ENCODE measurements around the gene ZDHHC11. TPM values are rescaled to one million over a fixed set of nuclear protein-coding genes. Genes with fewer than 3 reads are reported as not detected.
"Not testable (repeated sequence)": the region's sequence is repeated elsewhere in the genome, so short reads cannot be mapped to it uniquely, and the experiment has no call there.

Gene ZDHHC11
- total RNA-seq, 2 experiments from 2014 or later: 4.6 to 6.0 TPM

- DNase-seq; intact Hi-C loops (cut with micrococcal nuclease); H3K4me1 Mint-ChIP-seq (ENCODE audit: low read depth); H3K36me3 Mint-ChIP-seq (ENCODE audit: low read depth); H3K27me3 Mint-ChIP-seq; POLR2A ChIA-PET; H3K4me3 Mint-ChIP-seq; ATAC-seq; H3K27ac Mint-ChIP-seq; CTCF ChIA-PET; H3K9me3 Mint-ChIP-seq: not testable (repeated sequence)
These were observed 14.7 kb downstream of the ZDHHC11 start for GRCh38 chr5:835933-836612.

GRCh38 chr5:834013-834412 lies 16.8 kb downstream of the ZDHHC11 start:
- H3K4me3 Mint-ChIP-seq; H3K36me3 Mint-ChIP-seq (ENCODE audit: low read depth); POLR2A ChIA-PET; intact Hi-C loops (cut with micrococcal nuclease); CTCF ChIA-PET; H3K4me1 Mint-ChIP-seq (ENCODE audit: low read depth); ATAC-seq; H3K9me3 Mint-ChIP-seq; H3K27ac Mint-ChIP-seq; H3K27me3 Mint-ChIP-seq; DNase-seq: not testable (repeated sequence)

GRCh38 chr5:828194-828593 lies 22.6 kb downstream of the ZDHHC11 start:
- H3K4me1 Mint-ChIP-seq (ENCODE audit: low read depth); ATAC-seq; DNase-seq; H3K27ac Mint-ChIP-seq; intact Hi-C loops (cut with micrococcal nuclease); CTCF ChIA-PET; H3K27me3 Mint-ChIP-seq; H3K4me3 Mint-ChIP-seq; H3K36me3 Mint-ChIP-seq (ENCODE audit: low read depth); H3K9me3 Mint-ChIP-seq; POLR2A ChIA-PET: not testable (repeated sequence)

- H3K4me3 Mint-ChIP-seq; intact Hi-C loops (cut with micrococcal nuclease); H3K4me1 Mint-ChIP-seq (ENCODE audit: low read depth); CTCF ChIA-PET; H3K27ac Mint-ChIP-seq; ATAC-seq; POLR2A ChIA-PET; H3K36me3 Mint-ChIP-seq (ENCODE audit: low read depth); H3K27me3 Mint-ChIP-seq; H3K9me3 Mint-ChIP-seq; DNase-seq: not testable (repeated sequence)
These were observed 25.2 kb downstream of the ZDHHC11 start for GRCh38 chr5:825544-825943.

GRCh38 chr5:821504-821903 lies 29.3 kb downstream of the ZDHHC11 start:
- H3K27me3 Mint-ChIP-seq: no peaks in the 10 kb centered on the region
- no peaks in the 10 kb centered on the region for H3K9me3 Mint-ChIP-seq
- ChIA-PET CTCF (no interaction called here), POLR2A (no interaction called here)
- H3K36me3 Mint-ChIP-seq (ENCODE audit: low read depth): peaks cover 2% of the 10 kb centered on the region
- no peak for ATAC-seq
- H3K4me3 Mint-ChIP-seq: no peak overlapping the region
- TF ChIP-seq, protein P1, sequence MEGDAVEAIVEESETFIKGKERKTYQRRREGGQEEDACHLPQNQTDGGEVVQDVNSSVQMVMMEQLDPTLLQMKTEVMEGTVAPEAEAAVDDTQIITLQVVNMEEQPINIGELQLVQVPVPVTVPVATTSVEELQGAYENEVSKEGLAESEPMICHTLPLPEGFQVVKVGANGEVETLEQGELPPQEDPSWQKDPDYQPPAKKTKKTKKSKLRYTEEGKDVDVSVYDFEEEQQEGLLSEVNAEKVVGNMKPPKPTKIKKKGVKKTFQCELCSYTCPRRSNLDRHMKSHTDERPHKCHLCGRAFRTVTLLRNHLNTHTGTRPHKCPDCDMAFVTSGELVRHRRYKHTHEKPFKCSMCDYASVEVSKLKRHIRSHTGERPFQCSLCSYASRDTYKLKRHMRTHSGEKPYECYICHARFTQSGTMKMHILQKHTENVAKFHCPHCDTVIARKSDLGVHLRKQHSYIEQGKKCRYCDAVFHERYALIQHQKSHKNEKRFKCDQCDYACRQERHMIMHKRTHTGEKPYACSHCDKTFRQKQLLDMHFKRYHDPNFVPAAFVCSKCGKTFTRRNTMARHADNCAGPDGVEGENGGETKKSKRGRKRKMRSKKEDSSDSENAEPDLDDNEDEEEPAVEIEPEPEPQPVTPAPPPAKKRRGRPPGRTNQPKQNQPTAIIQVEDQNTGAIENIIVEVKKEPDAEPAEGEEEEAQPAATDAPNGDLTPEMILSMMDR (IDR thresholded peaks at IDR 0.05): no peak
- H3K27ac Mint-ChIP-seq: no peak overlapping the region
- no peaks in the 10 kb centered on the region for H3K4me1 Mint-ChIP-seq (ENCODE audit: low read depth)
- intact Hi-C loops (cut with micrococcal nuclease): no loop called here
- no peak for DNase-seq

GRCh38 chr5:820245-820644 lies 30.5 kb downstream of the ZDHHC11 start:
- CTCF ChIA-PET: no interaction called here
- Mint-ChIP-seq H3K36me3 (ENCODE audit: low read depth) (peaks cover 2% of the 10 kb centered on the region), H3K9me3 (no peaks in the 10 kb centered on the region), H3K4me3 (no peak overlapping the region), H3K27ac (no peak overlapping the region), H3K4me1 (ENCODE audit: low read depth) (no peaks in the 10 kb centered on the region), H3K27me3 (peaks cover 2% of the 10 kb centered on the region)
- ATAC-seq: no peak
- no peak for DNase-seq
- intact Hi-C loops (cut with micrococcal nuclease): no loop called here
- POLR2A ChIA-PET: no interaction called here
- TF ChIP-seq, protein P1 (IDR thresholded peaks at IDR 0.05): no peak

DNA sequence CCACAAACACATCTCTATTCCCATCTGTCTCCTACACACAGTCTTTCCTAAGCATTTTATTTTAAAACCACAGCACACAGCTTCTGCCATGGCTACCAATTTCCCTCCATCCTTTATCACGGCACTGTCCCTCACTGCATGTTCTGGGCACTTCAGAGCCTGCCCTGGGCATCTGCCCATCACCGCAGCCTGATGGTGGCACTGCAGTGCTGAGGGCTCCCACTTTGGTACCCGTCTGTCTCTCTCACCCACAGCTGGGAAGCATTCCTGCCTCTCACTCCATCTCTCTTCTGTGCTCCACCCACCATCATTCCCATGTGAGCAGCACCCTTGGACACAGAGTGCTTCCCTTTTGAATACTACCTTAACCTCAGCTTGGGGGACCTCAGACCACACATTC lies 31.7 kb downstream of the ZDHHC11 start:
- intact Hi-C loops (cut with micrococcal nuclease): no loop called here
- DNase-seq: no peak
- Mint-ChIP-seq H3K4me3 (no peak overlapping the region), H3K27ac (no peak overlapping the region), H3K27me3 (peaks cover 4% of the 10 kb centered on the region), H3K4me1 (ENCODE audit: low read depth) (no peaks in the 10 kb centered on the region), H3K36me3 (ENCODE audit: low read depth) (peaks cover 2% of the 10 kb centered on the region), H3K9me3 (no peaks in the 10 kb centered on the region)
- POLR2A ChIA-PET: no interaction called here
- TF ChIP-seq, protein P1 (IDR thresholded peaks at IDR 0.05): no peak
- CTCF ChIA-PET: no interaction called here
- ATAC-seq: no peak
